ENCODE data around the gene ATP4A.
"Not testable (repeated sequence)": the region's sequence is repeated elsewhere in the genome, so short reads cannot be mapped to it uniquely, and the experiment has no call there.

ATP4A gene

GRCh38 chr19:35563207-35563829, at the start of gene ATP4A:
TSS of gene ATP4A (minus strand) at chr19:35563658. CDS start at chr19:35563629, 29 bp downstream.
- no peak for DNase-seq (ENCODE audit: low read depth)

GRCh38 chr19:35612559-35613321, 49.3 kb upstream of the ATP4A start, which contains the start of gene HAUS5:
TSS of gene HAUS5 (plus strand) at chr19:35612735. CDS start at chr19:35612795, 60 bp downstream.
- DNase-seq (ENCODE audit: low read depth) = peak; percentile 76

- DNase-seq (ENCODE audit: low read depth) = no peak
Measured at GRCh38 chr19:35612224-35612558, 48.7 kb upstream of the ATP4A start.

GRCh38 chr19:35609851-35610353, 46.4 kb upstream of the ATP4A start:
- DNase-seq (ENCODE audit: low read depth) = peak; percentile 78

- no peak for DNase-seq (ENCODE audit: low read depth)
Measured at GRCh38 chr19:35608251-35608650, 44.8 kb upstream of the ATP4A start.

GRCh38 chr19:35607661-35608060, 44.2 kb upstream of the ATP4A start:
- no peak for DNase-seq (ENCODE audit: low read depth)

GRCh38 chr19:35607170-35607569, 43.7 kb upstream of the ATP4A start:
- DNase-seq (ENCODE audit: low read depth) = not testable (repeated sequence)

- DNase-seq (ENCODE audit: low read depth) = not testable (repeated sequence)
Measured at GRCh38 chr19:35604436-35604835, 41.0 kb upstream of the ATP4A start.

GRCh38 chr19:35601971-35602370, 38.5 kb upstream of the ATP4A start:
- DNase-seq (ENCODE audit: low read depth) = no peak

- peak; percentile 41 for DNase-seq (ENCODE audit: low read depth)
Measured at GRCh38 chr19:35596366-35596999, 33.0 kb upstream of the ATP4A start.

- no peak for DNase-seq (ENCODE audit: low read depth)
Measured at GRCh38 chr19:35595928-35596327, 32.5 kb upstream of the ATP4A start.

GRCh38 chr19:35595026-35595425, 31.6 kb upstream of the ATP4A start:
- DNase-seq (ENCODE audit: low read depth) = not testable (repeated sequence)

GRCh38 chr19:35592226-35592625, 28.8 kb upstream of the ATP4A start:
- DNase-seq (ENCODE audit: low read depth) = no peak

GRCh38 chr19:35590875-35591274, 27.4 kb upstream of the ATP4A start:
- DNase-seq (ENCODE audit: low read depth) = no peak

- DNase-seq (ENCODE audit: low read depth) = no peak
Measured at GRCh38 chr19:35587321-35587720, 23.9 kb upstream of the ATP4A start.

GRCh38 chr19:35585848-35586247, 22.4 kb upstream of the ATP4A start, which contains the start of gene PMIS2:
TSS of gene PMIS2 (plus strand) at chr19:35586173. CDS start at chr19:35586260, 87 bp downstream.
- DNase-seq (ENCODE audit: low read depth) = no peak

GRCh38 chr19:35582760-35583159, 19.3 kb upstream of the ATP4A start:
- no peak for DNase-seq (ENCODE audit: low read depth)

- no peak for DNase-seq (ENCODE audit: low read depth)
Measured at GRCh38 chr19:35578707-35579106, 15.2 kb upstream of the ATP4A start.

GRCh38 chr19:35577918-35578317, 14.5 kb upstream of the ATP4A start:
- DNase-seq (ENCODE audit: low read depth) = no peak

- DNase-seq (ENCODE audit: low read depth) = no peak
Measured at GRCh38 chr19:35571406-35571965, 8.0 kb upstream of the ATP4A start.

GRCh38 chr19:35569281-35569781, 5.9 kb upstream of the ATP4A start:
- DNase-seq (ENCODE audit: low read depth) = no peak

GRCh38 chr19:35566738-35567137, 3.3 kb upstream of the ATP4A start:
- no peak for DNase-seq (ENCODE audit: low read depth)

Data from CMK (cell line).